GM23338 (cell line): ENCODE data around the gene M1AP. TPM values are rescaled to one million over a fixed set of nuclear protein-coding genes. Genes with fewer than 3 reads are reported as not detected.

Source experiments
- ATAC-seq: fragments of 200-7000 bp; cut with Tn5 transposase; 3 replicates; pipeline ENCODE4 v1.9.1; 2020
- DNase-seq: peaks from one replicate; pipeline ENCODE4 v3.0.0-alpha.2; 2015; ENCODE audit warnings: low spot score
- H2AFZ ChIP-seq: fragments of 200-600 bp; sonication (generic); 2 replicates; pipeline ENCODE4 v1.8.0; 2016; ENCODE audit warnings: antibody characterized with exemption, mild to moderate bottlenecking, moderate library complexity
- H3F3A ChIP-seq: fragments of 200-600 bp; sonication (generic); replicated peaks from 2 replicates; pipeline ENCODE4 v1.8.0; 2017; ENCODE audit warnings: antibody characterized with exemption, mixed run types, low read depth
- H3K27ac ChIP-seq: fragments of 200-600 bp; sonication (generic); 2 replicates; pipeline ENCODE4 v1.6.1; 2016; ENCODE audit warnings: low read depth
- H3K27me3 ChIP-seq: fragments of 200-600 bp; sonication (generic); 2 replicates; pipeline ENCODE4 v1.8.0; 2016; ENCODE audit warnings: mild to moderate bottlenecking, mixed run types, moderate library complexity; ENCODE audit not compliant: insufficient read depth
- H3K36me3 ChIP-seq: fragments of 200-600 bp; sonication (generic); 2 replicates; pipeline ENCODE4 v1.8.0; 2016; ENCODE audit warnings: mild to moderate bottlenecking; ENCODE audit not compliant: insufficient read depth
- H3K4me1 ChIP-seq: fragments of 200-600 bp; sonication (generic); 2 replicates; pipeline ENCODE4 v1.8.0; 2016; ENCODE audit warnings: mild to moderate bottlenecking, moderate library complexity; ENCODE audit not compliant: insufficient read depth
- H3K4me2 ChIP-seq: fragments of 200-600 bp; sonication (generic); 2 replicates; pipeline ENCODE4 v1.7.1; 2017; ENCODE audit warnings: mixed run types
- H3K4me3 ChIP-seq: fragments of 200-600 bp; sonication (generic); 2 replicates; pipeline ENCODE4 v1.6.1; 2016; ENCODE audit warnings: mixed run types
- H3K79me2 ChIP-seq: fragments of 200-600 bp; sonication (generic); replicated peaks from 2 replicates; pipeline ENCODE4 v1.8.0; 2017; ENCODE audit warnings: mild to moderate bottlenecking; ENCODE audit not compliant: insufficient read depth
- H3K9me2 ChIP-seq: fragments of 200-600 bp; sonication (generic); 2 replicates; pipeline ENCODE4 v1.8.0; 2017; ENCODE audit not compliant: insufficient read depth
- H4K20me1 ChIP-seq: fragments of 200-600 bp; sonication (generic); replicated peaks from 2 replicates; pipeline ENCODE4 v1.8.0; 2017; ENCODE audit warnings: mild to moderate bottlenecking; ENCODE audit not compliant: insufficient read depth
- H3K27ac Mint-ChIP-seq: 2 replicates; pipeline ENCODE4 v1.8.0; 2020; ENCODE audit warnings: inconsistent platforms, mild to moderate bottlenecking, moderate library complexity, mixed read lengths
- H3K27me3 Mint-ChIP-seq: 3 replicates; pipeline ENCODE4 v1.8.0; 2022; ENCODE audit warnings: low read depth, mild to moderate bottlenecking, moderate library complexity, mixed read lengths, inconsistent platforms; ENCODE audit not compliant: insufficient read depth, poor library complexity
- H3K36me3 Mint-ChIP-seq: 3 replicates; pipeline ENCODE4 v1.8.0; 2021; ENCODE audit warnings: low read depth, mild to moderate bottlenecking, inconsistent platforms, moderate library complexity, mixed read lengths
- H3K4me1 Mint-ChIP-seq: 3 replicates; pipeline ENCODE4 v1.8.0; 2020; ENCODE audit warnings: mild to moderate bottlenecking, inconsistent platforms, mixed read lengths
- H3K4me3 Mint-ChIP-seq: 3 replicates; pipeline ENCODE4 v1.8.0; 2021; ENCODE audit warnings: moderate library complexity, mild to moderate bottlenecking, inconsistent platforms, mixed read lengths
- H3K9me3 Mint-ChIP-seq: 3 replicates; pipeline ENCODE4 v1.8.0; 2020; ENCODE audit warnings: moderate library complexity, mild to moderate bottlenecking, inconsistent platforms, mixed read lengths
- CREB1 ChIP-seq: fragments of 250-450 bp; sonication (Bioruptor Pico); IDR thresholded peaks from 2 replicates; pipeline ENCODE4 v1.5.0; 2020; ENCODE audit warnings: low read depth, mild to moderate bottlenecking, moderate library complexity
- ETS1 ChIP-seq: IDR thresholded peaks from 2 replicates; pipeline ENCODE4 v1.6.1; 2016; ENCODE audit warnings: antibody characterized with exemption
- EZH2 ChIP-seq: fragments of 200-600 bp; sonication (generic); IDR thresholded peaks from one replicate; pipeline ENCODE4 v1.8.0; 2017; ENCODE audit warnings: antibody characterized with exemption, mild to moderate bottlenecking, low read depth; ENCODE audit not compliant: unreplicated experiment
- EZH2phosphoT487 ChIP-seq: fragments of 200-600 bp; sonication (generic); IDR thresholded peaks from one replicate; pipeline ENCODE4 v1.8.1; 2018; ENCODE audit warnings: antibody characterized with exemption; ENCODE audit not compliant: unreplicated experiment
- JUNB ChIP-seq: IDR thresholded peaks from one replicate; pipeline ENCODE4 v1.6.1; 2016; ENCODE audit warnings: antibody characterized with exemption; ENCODE audit not compliant: unreplicated experiment
- NANOG ChIP-seq: IDR thresholded peaks from 2 replicates; pipeline ENCODE4 v1.6.1; 2016; ENCODE audit warnings: antibody characterized with exemption, borderline replicate concordance
- POLR2AphosphoS5 ChIP-seq: IDR thresholded peaks from 2 replicates; pipeline ENCODE4 v1.6.1; 2016; ENCODE audit warnings: antibody characterized with exemption, low read depth
- REST ChIP-seq: IDR thresholded peaks from one replicate; pipeline ENCODE4 v1.6.1; 2018; ENCODE audit warnings: antibody characterized with exemption; ENCODE audit not compliant: unreplicated experiment
- STAT1 ChIP-seq: IDR thresholded peaks from one replicate; pipeline ENCODE4 v1.6.1; 2016; ENCODE audit warnings: antibody characterized with exemption; ENCODE audit not compliant: unreplicated experiment
- ZNF114 ChIP-seq: fragments of 250-450 bp; sonication (Bioruptor Pico); IDR thresholded peaks from 2 replicates; pipeline ENCODE4 v1.5.0; 2020; ENCODE audit warnings: mild to moderate bottlenecking, moderate library complexity
- ZNF331 ChIP-seq: fragments of 250-450 bp; sonication (Bioruptor Pico); IDR thresholded peaks from 2 replicates; pipeline ENCODE4 v1.5.0; 2020; ENCODE audit warnings: low read depth, mild to moderate bottlenecking, moderate library complexity
- ZNF462 ChIP-seq: fragments of 250-450 bp; sonication (Bioruptor Pico); IDR thresholded peaks from 2 replicates; pipeline ENCODE4 v1.5.0; 2020; ENCODE audit warnings: mild to moderate bottlenecking, moderate library complexity
- polyA plus RNA-seq: library from polyadenylated mRNA; unstranded; fragments of >200 nt; fragmentation: Nextera tagmentation; extraction: Ambion mirVana; gene quantifications from 2 replicates; pipeline ENCODE4 v1.2.1, GENCODE V29; 2016
- total RNA-seq: library from RNA; depleted of rRNA; stranded (reverse); fragments of >200 nt; shearing (Covaris generic); gene quantifications from 2 replicates; pipeline ENCODE4 v1.2.3, GENCODE V29; 2014
- TF ChIP-seq, protein P1 (sequence below), 2 experiments: fragments of 200-600 bp in 1 of 2; sonication (generic) in 1 of 2; conservative IDR thresholded peaks; 2 replicates each; pipeline versions ENCODE4 v1.5.1 to v1.6.1; 2016 to 2017; ENCODE audit warnings: antibody characterized with exemption in 2 of 2, low read depth in 2 of 2, mild to moderate bottlenecking in 2 of 2, moderate library complexity in 1 of 2

Gene M1AP
- total and polyA plus RNA-seq, 2 experiments from 2014 or later = 5.1 to 12.1 TPM

- H4K20me1 ChIP-seq = peaks cover 9% of the 10 kb centered on the region; the same call in 1 of the 2 replicates
- H3K27ac Mint-ChIP-seq = no peak overlapping the region
- peaks cover 37% of the 10 kb centered on the region for H3K36me3 Mint-ChIP-seq
- peaks cover 18% of the 10 kb centered on the region for H3K79me2 ChIP-seq
- no peak for ATAC-seq
- H3F3A ChIP-seq = 0 out of 2 replicates have a peak, but pooled peaks cover 12% of the 10 kb centered on the region
- TF ChIP-seq ZNF331 (CRISPR knock-in tag) (no peak), ETS1 (no peak), ZNF462 (CRISPR knock-in tag) (no peak), ZNF114 (CRISPR knock-in tag) (no peak), STAT1 (no peak), JUNB (no peak), REST (no peak), EZH2 (no peak), NANOG (no peak), CREB1 (CRISPR knock-in tag) (no peak), POLR2AphosphoS5 (no peak), EZH2phosphoT487 (no peak)
- TF ChIP-seq, protein P1, sequence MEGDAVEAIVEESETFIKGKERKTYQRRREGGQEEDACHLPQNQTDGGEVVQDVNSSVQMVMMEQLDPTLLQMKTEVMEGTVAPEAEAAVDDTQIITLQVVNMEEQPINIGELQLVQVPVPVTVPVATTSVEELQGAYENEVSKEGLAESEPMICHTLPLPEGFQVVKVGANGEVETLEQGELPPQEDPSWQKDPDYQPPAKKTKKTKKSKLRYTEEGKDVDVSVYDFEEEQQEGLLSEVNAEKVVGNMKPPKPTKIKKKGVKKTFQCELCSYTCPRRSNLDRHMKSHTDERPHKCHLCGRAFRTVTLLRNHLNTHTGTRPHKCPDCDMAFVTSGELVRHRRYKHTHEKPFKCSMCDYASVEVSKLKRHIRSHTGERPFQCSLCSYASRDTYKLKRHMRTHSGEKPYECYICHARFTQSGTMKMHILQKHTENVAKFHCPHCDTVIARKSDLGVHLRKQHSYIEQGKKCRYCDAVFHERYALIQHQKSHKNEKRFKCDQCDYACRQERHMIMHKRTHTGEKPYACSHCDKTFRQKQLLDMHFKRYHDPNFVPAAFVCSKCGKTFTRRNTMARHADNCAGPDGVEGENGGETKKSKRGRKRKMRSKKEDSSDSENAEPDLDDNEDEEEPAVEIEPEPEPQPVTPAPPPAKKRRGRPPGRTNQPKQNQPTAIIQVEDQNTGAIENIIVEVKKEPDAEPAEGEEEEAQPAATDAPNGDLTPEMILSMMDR (conservative IDR thresholded peaks at IDR 0.05; ENCODE audit: low read depth in 2 of 2) = no peak
- H3K9me3 Mint-ChIP-seq = no peaks in the 10 kb centered on the region
- H3K4me3 ChIP-seq = no peak overlapping the region
- no peaks in the 10 kb centered on the region for H3K9me2 ChIP-seq
- H3K4me1 Mint-ChIP-seq = peaks cover 19% of the 10 kb centered on the region
- peaks cover 29% of the 10 kb centered on the region for H3K27me3 Mint-ChIP-seq
- no peak overlapping the region for H3K27ac ChIP-seq
- H3K27me3 ChIP-seq = peaks cover 16% of the 10 kb centered on the region; the same call in 1 of the 2 replicates
- peaks cover 11% of the 10 kb centered on the region for H3K36me3 ChIP-seq
- H3K4me2 ChIP-seq = no peak overlapping the region
- H3K4me3 Mint-ChIP-seq = peak overlapping the region; percentile 50; the same call in 1 of the 3 replicates
- peaks cover 7% of the 10 kb centered on the region; the same call in 1 of the 2 replicates for H3K4me1 ChIP-seq
- no peak for DNase-seq
- no peak overlapping the region for H2AFZ ChIP-seq
Observed at GRCh38 chr2:74526649-74527230, 121.4 kb downstream of the M1AP start.
